A673 (cell line): Measurements from ENCODE around the gene FGF14. TPM values are rescaled to one million over a fixed set of nuclear protein-coding genes. Genes with fewer than 3 reads are reported as not detected.

Experiments
- BruUV-seq: library from RNA; stranded (reverse); fragments of 400-500 nt; replicated peaks from 2 replicates; lab custom pipeline; 2021; lab: Mats Ljungman, UMichigan
- CTCF ChIA-PET: fragments of 300-600 bp; sonication (Branson Sonifier 250); formaldehyde crosslinking; loops from one replicate; lab custom pipeline; 2022; ENCODE audit warnings: antibody characterized with exemption; lab: Charles Lee
- POLR2A ChIA-PET: fragments of 300-600 bp; sonication (Branson Sonifier 250); formaldehyde crosslinking; loops from one replicate; lab custom pipeline; 2022; ENCODE audit warnings: antibody characterized with exemption; ENCODE audit not compliant: low non-redundant PET; lab: Charles Lee
- DNase-seq: peaks from one replicate; pipeline ENCODE4 v3.0.0-alpha.2; 2015; ENCODE audit warnings: low spot score
- H3K27ac ChIP-seq: fragments of 200-600 bp; sonication (generic); 2 replicates; pipeline ENCODE4 v1.5.1; 2016; ENCODE audit warnings: mixed run types, low read depth, mild to moderate bottlenecking, mixed read lengths, antibody characterized with exemption, low read length; ENCODE audit not compliant: poor library complexity, severe bottlenecking
- H3K27me3 ChIP-seq: fragments of 200-600 bp; sonication (generic); replicated peaks from 2 replicates; pipeline ENCODE4 v1.6.1; 2017; ENCODE audit warnings: mixed run types, low read depth, mild to moderate bottlenecking, mixed read lengths, antibody characterized with exemption, low read length; ENCODE audit not compliant: insufficient read depth, poor library complexity
- H3K36me3 ChIP-seq: fragments of 200-600 bp; sonication (generic); 2 replicates; pipeline ENCODE4 v1.6.1; 2016; ENCODE audit warnings: mixed run types, mild to moderate bottlenecking, mixed read lengths, antibody characterized with exemption, low read length; ENCODE audit not compliant: insufficient read depth, poor library complexity, severe bottlenecking
- H3K4me1 ChIP-seq: fragments of 200-600 bp; sonication (generic); 2 replicates; pipeline ENCODE4 v1.6.1; 2017; ENCODE audit warnings: mixed run types, mild to moderate bottlenecking, mixed read lengths, antibody characterized with exemption, low read length; ENCODE audit not compliant: insufficient read depth, poor library complexity, severe bottlenecking
- H3K4me3 ChIP-seq: fragments of 200-600 bp; sonication (generic); 2 replicates; pipeline ENCODE4 v1.5.1; 2016; ENCODE audit warnings: low read depth, mixed run types, mild to moderate bottlenecking, mixed read lengths, low read length; ENCODE audit not compliant: poor library complexity, severe bottlenecking
- H3K9me3 ChIP-seq: fragments of 200-600 bp; sonication (generic); 2 replicates; pipeline ENCODE4 v1.6.1; 2016; ENCODE audit warnings: mixed run types, low read depth, mild to moderate bottlenecking, mixed read lengths, antibody characterized with exemption, low read length; ENCODE audit not compliant: poor library complexity, severe bottlenecking
- EZH2 ChIP-seq: fragments of 200-600 bp; sonication (generic); IDR thresholded peaks from 2 replicates; pipeline ENCODE4 v1.6.1; 2017; ENCODE audit warnings: borderline replicate concordance, low read depth, mild to moderate bottlenecking, mixed read lengths, antibody characterized with exemption, low read length; ENCODE audit not compliant: poor library complexity, severe bottlenecking
- intact Hi-C: fragments of 100-400 bp; cut with micrococcal nuclease; formaldehyde crosslinking; loops from one replicate; pipeline ENCODE4 v1.10.0; 2022; ENCODE audit not compliant: unreplicated experiment
- total RNA-seq: library from RNA; stranded (reverse); gene quantifications from 2 replicates; pipeline ENCODE4 v1.2.3, GENCODE V29; 2021
- TF ChIP-seq, protein P1 (sequence below): fragments of 300-800, 200-600 bp; sonication (generic); conservative IDR thresholded peaks from 2 replicates; pipeline ENCODE4 v1.5.1; 2017; ENCODE audit warnings: low read depth, mild to moderate bottlenecking, antibody characterized with exemption, low read length, moderate library complexity, mixed read lengths

Gene FGF14
- total RNA-seq, 1 experiment from 2014 or later, result 19.7 TPM

DNA sequence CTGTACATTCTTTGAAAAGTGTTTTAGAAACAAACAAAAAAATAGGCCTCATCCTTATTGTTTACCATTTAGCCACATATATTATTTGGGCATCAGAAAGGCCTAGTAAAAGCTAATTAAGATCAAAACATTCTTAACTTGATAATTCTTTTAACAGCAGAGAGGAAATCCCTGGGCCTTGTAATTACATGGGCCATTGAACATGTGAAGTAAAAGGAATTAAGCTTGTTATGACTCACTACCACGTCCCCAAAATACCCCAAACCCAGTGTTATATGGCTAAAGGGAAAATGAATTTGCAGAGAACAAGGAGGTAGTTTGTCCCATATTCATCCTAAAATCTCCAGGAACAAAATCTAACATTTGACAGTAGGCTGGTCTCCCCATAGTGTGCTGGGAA lies 509.6 kb downstream of the FGF14 start:
- Histone ChIP-seq H3K9me3 (no peaks in the 10 kb centered on the region), H3K27me3 (peaks cover 63% of the 10 kb centered on the region), H3K27ac (no peak overlapping the region), H3K4me3 (no peak overlapping the region), H3K4me1 (peaks cover 26% of the 10 kb centered on the region), H3K36me3 (no peaks in the 10 kb centered on the region)
- TF ChIP-seq EZH2, result no peak
- TF ChIP-seq, protein P1, sequence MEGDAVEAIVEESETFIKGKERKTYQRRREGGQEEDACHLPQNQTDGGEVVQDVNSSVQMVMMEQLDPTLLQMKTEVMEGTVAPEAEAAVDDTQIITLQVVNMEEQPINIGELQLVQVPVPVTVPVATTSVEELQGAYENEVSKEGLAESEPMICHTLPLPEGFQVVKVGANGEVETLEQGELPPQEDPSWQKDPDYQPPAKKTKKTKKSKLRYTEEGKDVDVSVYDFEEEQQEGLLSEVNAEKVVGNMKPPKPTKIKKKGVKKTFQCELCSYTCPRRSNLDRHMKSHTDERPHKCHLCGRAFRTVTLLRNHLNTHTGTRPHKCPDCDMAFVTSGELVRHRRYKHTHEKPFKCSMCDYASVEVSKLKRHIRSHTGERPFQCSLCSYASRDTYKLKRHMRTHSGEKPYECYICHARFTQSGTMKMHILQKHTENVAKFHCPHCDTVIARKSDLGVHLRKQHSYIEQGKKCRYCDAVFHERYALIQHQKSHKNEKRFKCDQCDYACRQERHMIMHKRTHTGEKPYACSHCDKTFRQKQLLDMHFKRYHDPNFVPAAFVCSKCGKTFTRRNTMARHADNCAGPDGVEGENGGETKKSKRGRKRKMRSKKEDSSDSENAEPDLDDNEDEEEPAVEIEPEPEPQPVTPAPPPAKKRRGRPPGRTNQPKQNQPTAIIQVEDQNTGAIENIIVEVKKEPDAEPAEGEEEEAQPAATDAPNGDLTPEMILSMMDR, result no peak
- BruUV-seq, result no TSS peak
- ChIA-PET CTCF (no interaction called here), POLR2A (no interaction called here)
- DNase-seq, result peak; percentile 80
- intact Hi-C loops, result no loop called here

DNA sequence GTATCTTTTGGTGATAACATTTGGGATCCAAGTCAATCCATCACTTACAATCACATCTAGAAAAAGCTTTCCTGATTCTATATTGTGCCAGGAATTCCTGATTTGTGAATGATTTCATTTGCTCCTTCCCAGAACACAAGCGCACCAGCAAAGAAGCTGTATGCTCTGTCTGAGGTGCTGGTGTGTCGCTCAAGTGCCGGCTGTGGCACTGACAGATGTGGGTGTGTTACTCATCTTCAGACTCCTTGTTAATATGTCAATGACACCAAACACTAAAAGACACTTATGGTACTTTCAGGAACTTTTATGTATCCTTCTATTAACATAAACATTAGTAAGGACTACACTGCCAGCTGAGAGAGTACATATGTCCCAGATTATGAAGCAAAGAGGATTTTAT lies 520.3 kb downstream of the FGF14 start:
- POLR2A ChIA-PET, result no interaction called here
- Histone ChIP-seq H3K4me1 (peaks cover 3% of the 10 kb centered on the region), H3K27me3 (peaks cover 36% of the 10 kb centered on the region), H3K4me3 (no peak overlapping the region), H3K9me3 (no peaks in the 10 kb centered on the region), H3K36me3 (no peaks in the 10 kb centered on the region), H3K27ac (no peak overlapping the region)
- DNase-seq, result no peak
- BruUV-seq, result no TSS peak
- CTCF ChIA-PET, result no interaction called here
- TF ChIP-seq, protein P1, result no peak
- no peak for TF ChIP-seq EZH2
- intact Hi-C loops, result no loop called here

DNA sequence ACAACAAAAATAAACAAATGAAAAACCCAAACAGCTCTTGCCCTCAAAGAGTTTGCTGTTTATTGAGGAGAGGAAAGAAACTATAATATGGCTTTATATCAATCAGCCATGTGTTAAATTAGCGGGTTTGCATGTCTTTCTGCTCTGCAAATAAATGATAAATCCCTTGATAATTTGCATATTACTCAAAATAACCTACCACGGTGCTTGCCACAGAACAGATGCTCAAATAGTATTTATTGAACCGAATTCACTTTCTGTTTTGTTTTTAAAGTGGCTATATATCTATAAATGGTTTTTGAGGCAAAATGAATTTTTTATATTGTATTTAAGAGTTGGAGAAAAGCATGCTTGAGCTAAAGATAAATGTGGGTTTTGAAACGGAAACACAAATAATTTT lies 521.3 kb downstream of the FGF14 start:
- no peak for DNase-seq
- POLR2A ChIA-PET, result no interaction called here
- intact Hi-C loops, result no loop called here
- Histone ChIP-seq H3K36me3 (no peaks in the 10 kb centered on the region), H3K4me3 (no peak overlapping the region), H3K27me3 (peaks cover 30% of the 10 kb centered on the region), H3K9me3 (no peaks in the 10 kb centered on the region), H3K27ac (no peak overlapping the region), H3K4me1 (peaks cover 3% of the 10 kb centered on the region)
- CTCF ChIA-PET, result no interaction called here
- TF ChIP-seq, protein P1, result no peak
- TF ChIP-seq EZH2, result no peak
- no TSS peak for BruUV-seq
